ENCODE measurements around the gene OR6B3. TPM values are rescaled to one million over a fixed set of nuclear protein-coding genes. Genes with fewer than 3 reads are reported as not detected.

Gene OR6B3
- not detected in 2 replicates for total RNA-seq (2022)
- Bru-seq, nascent RNA = not detected
- BruChase-seq, experiment 1, labeled RNA remaining after a 2-hour chase = not detected
- BruChase-seq, experiment 2, labeled RNA remaining after a 6-hour chase = not detected
- long read RNA-seq = 0 reads

- no peaks in the 10 kb centered on the region for H3K9me3 Mint-ChIP-seq (ENCODE audit: unreplicated experiment)
- peaks cover 31% of the 10 kb centered on the region for H3K27me3 Mint-ChIP-seq (ENCODE audit: insufficient read depth, unreplicated experiment)
- Histone ChIP-seq H3K4me1 (no peaks in the 10 kb centered on the region), H3K4me3 (ENCODE audit: low read depth, low read length) (no peak within 1 kb of the TSS), H3K36me3 (ENCODE audit: control insufficient read depth, insufficient read depth, low read length) (no peaks in the 10 kb centered on the region), H3K9me3 (no peaks in the 10 kb centered on the region), H3K27me3 (replicated peaks; ENCODE audit: control insufficient read depth, insufficient read depth, low read length) (0 out of 2 replicates have a peak, but pooled peaks cover under 1% of the 10 kb centered on the region)
- BruUV-seq (replicated peaks) = no TSS peak
- ChIA-PET CTCF (no interaction called here), POLR2A (no interaction called here)
- intact Hi-C loops (cut with micrococcal nuclease; ENCODE audit: unreplicated experiment) = no loop called here
- H3K4me3 Mint-ChIP-seq (ENCODE audit: unreplicated experiment) = no peak within 1 kb of the TSS
- H3K36me3 Mint-ChIP-seq (ENCODE audit: insufficient read depth, unreplicated experiment) = no peaks in the 10 kb centered on the region
- H3K4me1 Mint-ChIP-seq (ENCODE audit: low read depth, unreplicated experiment) = no peaks in the 10 kb centered on the region
- no peak for DNase-seq
- no peak for TF ChIP-seq CTCF (IDR thresholded peaks at IDR 0.05; ENCODE audit: insufficient read depth in 1 of 2, low read depth in 1 of 2, low read length in 1 of 2, severe bottlenecking in 1 of 2, unreplicated experiment in 1 of 2)
- H3K27ac Mint-ChIP-seq (ENCODE audit: unreplicated experiment) = no peak within 1 kb of the TSS
Observed at GRCh38 chr2:240053173-240054155, at the start of gene OR6B3. TSS of gene OR6B3 (minus strand) at chr2:240053521.

GRCh38 chr2:240098349-240098748 is 45.0 kb upstream of the OR6B3 start:
- Mint-ChIP-seq H3K36me3 (ENCODE audit: insufficient read depth, unreplicated experiment) (no peaks in the 10 kb centered on the region), H3K4me3 (ENCODE audit: unreplicated experiment) (no peak overlapping the region), H3K27me3 (ENCODE audit: insufficient read depth, unreplicated experiment) (peaks cover 18% of the 10 kb centered on the region), H3K9me3 (ENCODE audit: unreplicated experiment) (peaks cover 16% of the 10 kb centered on the region), H3K27ac (ENCODE audit: unreplicated experiment) (no peak overlapping the region), H3K4me1 (ENCODE audit: low read depth, unreplicated experiment) (no peaks in the 10 kb centered on the region)
- Histone ChIP-seq H3K9me3 (no peaks in the 10 kb centered on the region), H3K36me3 (ENCODE audit: control insufficient read depth, insufficient read depth, low read length) (no peaks in the 10 kb centered on the region), H3K4me1 (no peaks in the 10 kb centered on the region), H3K27me3 (replicated peaks; ENCODE audit: control insufficient read depth, insufficient read depth, low read length) (no peaks in the 10 kb centered on the region), H3K4me3 (ENCODE audit: low read depth, low read length) (no peak overlapping the region)
- no peak for TF ChIP-seq CTCF (IDR thresholded peaks at IDR 0.05; ENCODE audit: insufficient read depth in 1 of 2, low read depth in 1 of 2, low read length in 1 of 2, severe bottlenecking in 1 of 2, unreplicated experiment in 1 of 2)
- BruUV-seq (replicated peaks) = no TSS peak
- ChIA-PET POLR2A (no interaction called here), CTCF (no interaction called here)
- no peak for DNase-seq
- intact Hi-C loops (cut with micrococcal nuclease; ENCODE audit: unreplicated experiment) = no loop called here

GRCh38 chr2:240095556-240096523 is 42.5 kb upstream of the OR6B3 start:
- DNase-seq = no peak
- Histone ChIP-seq H3K27me3 (replicated peaks; ENCODE audit: control insufficient read depth, insufficient read depth, low read length) (no peaks in the 10 kb centered on the region), H3K4me3 (ENCODE audit: low read depth, low read length) (no peak overlapping the region), H3K36me3 (ENCODE audit: control insufficient read depth, insufficient read depth, low read length) (no peaks in the 10 kb centered on the region), H3K9me3 (no peaks in the 10 kb centered on the region; the same call in 1 of the 2 replicates), H3K4me1 (no peaks in the 10 kb centered on the region)
- no peaks in the 10 kb centered on the region for H3K36me3 Mint-ChIP-seq (ENCODE audit: insufficient read depth, unreplicated experiment)
- BruUV-seq (replicated peaks) = no TSS peak
- peaks cover 20% of the 10 kb centered on the region for H3K27me3 Mint-ChIP-seq (ENCODE audit: insufficient read depth, unreplicated experiment)
- TF ChIP-seq CTCF (IDR thresholded peaks at IDR 0.05; ENCODE audit: insufficient read depth in 1 of 2, low read depth in 1 of 2, low read length in 1 of 2, severe bottlenecking in 1 of 2, unreplicated experiment in 1 of 2) = no peak
- no peak overlapping the region for H3K27ac Mint-ChIP-seq (ENCODE audit: unreplicated experiment)
- H3K9me3 Mint-ChIP-seq (ENCODE audit: unreplicated experiment) = peaks cover 16% of the 10 kb centered on the region
- ChIA-PET CTCF (no interaction called here), POLR2A (no interaction called here)
- no peaks in the 10 kb centered on the region for H3K4me1 Mint-ChIP-seq (ENCODE audit: low read depth, unreplicated experiment)
- intact Hi-C loops (cut with micrococcal nuclease; ENCODE audit: unreplicated experiment) = no loop called here
- H3K4me3 Mint-ChIP-seq (ENCODE audit: unreplicated experiment) = no peak overlapping the region

All from Caco-2 (cell line).